GM18951 (cell line): ENCODE data around the gene TDRD6.

Experiments used
- POLR2A ChIP-seq: IDR thresholded peaks from 4 replicates; pipeline ENCODE4 v1.6.1; 2011; ENCODE audit warnings: mild to moderate bottlenecking; ENCODE audit not compliant: insufficient read length, insufficient read depth; ENCODE audit errors: extremely low read depth
- in situ Hi-C: fragments of 300-500 bp; cut with MboI; formaldehyde crosslinking; loops from one replicate; pipeline ENCODE4 v1.12.0; 2022; ENCODE audit warnings: low sequenced_read_pairs, mixed read lengths, inconsistent platforms; ENCODE audit not compliant: unreplicated experiment

Gene TDRD6

DNA sequence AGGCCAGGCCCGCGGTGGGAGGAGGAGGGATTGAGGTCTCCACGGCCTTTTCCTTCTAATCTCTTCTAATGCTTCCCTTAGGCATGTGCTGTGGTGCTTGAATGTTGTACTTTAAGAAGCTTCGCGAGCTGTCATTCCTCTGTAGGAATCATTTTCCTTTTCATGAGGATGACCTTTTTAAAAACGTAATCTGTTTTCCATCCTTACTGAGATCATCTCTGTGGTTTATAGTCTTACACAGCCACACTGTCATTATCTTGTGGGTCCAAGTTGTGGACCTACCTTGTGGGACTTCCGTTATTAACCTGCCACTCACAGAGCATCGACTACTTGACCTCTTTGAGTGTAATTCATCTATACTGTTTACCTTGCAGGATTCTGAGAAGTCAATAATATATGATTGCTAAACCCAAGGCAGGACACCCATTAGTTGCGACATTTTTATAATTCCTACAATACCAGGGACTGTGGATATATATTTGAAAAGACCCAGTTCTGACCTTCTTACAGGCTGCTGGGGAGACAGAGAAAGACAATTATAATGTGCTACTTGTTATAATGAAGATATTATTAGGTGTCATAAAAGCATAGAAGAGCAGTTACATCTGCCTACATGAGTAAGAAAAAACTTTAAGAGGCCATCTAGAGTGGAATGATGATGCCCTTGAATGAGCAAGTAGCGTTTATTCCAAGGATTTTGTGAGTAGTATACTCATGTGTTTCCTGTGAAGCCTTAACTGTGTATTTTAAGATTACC, 34.1 kb upstream of the TDRD6 start:
- TF ChIP-seq POLR2A: no peak
- in situ Hi-C loops: no loop called here

DNA sequence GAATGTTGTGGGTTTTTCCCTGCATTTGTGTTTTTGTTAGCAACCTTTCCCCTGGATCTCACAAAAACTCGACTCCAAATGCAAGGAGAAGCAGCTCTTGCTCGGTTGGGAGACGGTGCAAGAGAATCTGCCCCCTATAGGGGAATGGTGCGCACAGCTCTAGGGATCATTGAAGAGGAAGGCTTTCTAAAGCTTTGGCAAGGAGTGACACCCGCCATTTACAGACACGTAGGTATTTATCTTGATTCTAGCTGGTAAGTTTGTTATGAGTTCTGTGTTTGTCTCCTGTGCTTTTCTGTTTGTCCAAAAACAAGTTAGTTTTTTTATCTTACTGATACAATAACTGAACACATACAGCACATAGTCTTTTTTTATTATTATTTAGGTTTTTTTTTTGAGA, 31.9 kb upstream of the TDRD6 start:
- no peak for TF ChIP-seq POLR2A
- in situ Hi-C loops: no loop called here

DNA sequence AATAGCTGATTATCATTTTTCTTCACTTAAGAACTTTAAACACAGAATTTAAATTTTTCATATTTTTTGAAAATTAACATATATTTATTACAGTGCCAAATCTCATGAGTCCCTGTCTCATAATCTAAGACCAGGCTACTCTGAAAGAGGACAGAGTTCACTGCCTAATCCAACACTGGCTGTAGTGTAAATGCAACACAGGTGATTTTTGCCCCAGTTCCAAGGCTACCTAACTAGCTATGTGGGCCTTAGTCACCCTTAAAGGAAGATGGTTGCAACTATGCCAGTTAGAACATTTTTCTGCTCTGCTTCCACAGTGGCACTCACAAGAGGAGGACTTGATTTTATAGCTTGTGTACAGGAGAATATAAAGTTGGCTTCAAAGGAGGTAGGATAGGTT, 30.0 kb upstream of the TDRD6 start:
- in situ Hi-C loops: no loop called here

DNA sequence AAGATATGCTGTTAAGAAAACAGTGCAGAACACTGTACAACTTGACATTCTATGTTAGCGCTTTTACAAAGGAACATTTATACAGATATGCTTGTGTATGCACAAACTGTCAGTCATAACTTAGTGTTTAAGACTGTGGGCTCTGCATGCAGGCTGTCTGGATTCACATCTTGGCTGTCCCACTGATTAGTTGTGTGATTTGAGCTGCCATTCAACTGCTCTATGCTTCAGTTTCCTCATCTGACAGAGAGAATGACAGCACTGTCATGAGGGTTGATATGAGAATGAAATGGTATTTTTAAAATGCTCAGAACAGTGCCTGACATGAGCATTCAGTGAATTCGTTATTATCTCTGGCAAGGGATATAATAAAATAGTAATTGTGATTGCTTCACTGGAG, 26.2 kb upstream of the TDRD6 start:
- no peak for TF ChIP-seq POLR2A
- in situ Hi-C loops: no loop called here

More for the DNA sequence above, 30.0 kb upstream of the TDRD6 start:
- no peak for TF ChIP-seq POLR2A

DNA sequence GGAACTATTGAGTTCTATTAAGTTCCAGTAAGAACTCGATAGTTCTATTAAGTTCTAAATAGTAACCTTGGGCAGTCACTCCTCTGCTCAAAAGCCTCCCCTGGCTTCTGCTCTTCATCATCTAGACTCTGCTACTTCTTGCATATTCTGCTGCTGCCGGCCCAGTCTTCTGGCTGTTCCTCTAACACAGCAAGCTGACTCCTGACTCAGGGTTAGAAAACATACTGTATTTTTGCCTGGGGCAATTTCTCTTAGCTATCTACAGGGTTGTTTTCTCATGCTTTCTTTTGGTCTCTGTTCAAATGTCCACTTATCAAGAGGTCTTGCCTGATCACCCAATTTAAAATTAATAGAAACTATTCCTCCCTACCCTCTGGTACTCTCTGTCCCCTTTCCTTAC, 20.3 kb upstream of the TDRD6 start:
- no peak for TF ChIP-seq POLR2A
- in situ Hi-C loops: no loop called here

DNA sequence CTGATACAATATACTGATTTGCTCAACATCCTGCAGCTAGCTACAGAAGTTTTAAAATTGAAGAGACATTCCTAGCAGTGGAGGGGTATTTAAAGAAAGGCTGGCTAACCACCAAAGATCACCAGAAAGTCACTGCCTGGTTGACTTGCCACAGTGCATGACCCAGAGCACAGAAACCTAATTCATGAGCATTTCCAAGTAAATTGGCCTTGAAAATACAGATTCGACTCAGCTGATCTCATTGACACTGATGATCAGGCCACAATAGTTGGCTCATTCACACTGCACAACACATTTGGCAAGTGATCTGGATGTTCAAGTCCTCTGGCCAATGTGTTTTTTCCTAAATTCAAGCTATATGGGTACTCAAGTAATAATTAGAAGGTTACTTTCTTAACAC, 13.3 kb upstream of the TDRD6 start:
- TF ChIP-seq POLR2A: no peak
- in situ Hi-C loops: no loop called here

DNA sequence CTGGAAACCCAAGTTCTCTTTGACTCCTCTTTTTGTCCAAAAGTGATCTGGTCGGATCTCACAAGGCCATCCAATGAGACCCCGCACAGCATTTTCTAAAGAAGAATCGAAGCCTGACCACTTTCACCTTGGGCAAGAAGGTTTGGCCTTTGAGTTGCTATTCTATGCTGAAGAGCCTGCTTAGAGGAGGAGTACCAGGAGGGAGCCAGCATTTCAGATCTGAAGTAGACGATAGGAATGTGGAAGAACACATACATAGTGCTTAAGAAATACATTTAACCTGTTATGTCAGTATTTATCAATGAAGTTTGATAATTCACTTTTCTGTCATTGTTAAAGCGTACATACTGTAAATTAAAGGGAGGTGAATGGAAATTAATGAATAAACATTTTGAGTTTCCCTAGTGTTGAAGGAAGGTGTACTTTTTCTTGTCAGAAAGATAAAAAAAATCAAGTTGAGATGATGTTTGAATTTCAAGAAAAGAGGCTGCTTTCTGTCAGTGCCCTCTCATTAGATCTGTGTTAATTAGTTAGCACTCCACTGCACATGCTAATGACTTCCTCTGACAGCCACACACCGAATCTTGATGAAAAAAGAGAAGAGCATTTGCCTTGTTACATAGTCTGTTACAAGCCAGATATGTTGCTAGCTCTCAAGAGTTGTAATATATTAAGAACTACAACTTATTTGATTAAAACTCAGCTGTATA, 10.9 kb upstream of the TDRD6 start:
- in situ Hi-C loops: no loop called here
- no peak for TF ChIP-seq POLR2A

DNA sequence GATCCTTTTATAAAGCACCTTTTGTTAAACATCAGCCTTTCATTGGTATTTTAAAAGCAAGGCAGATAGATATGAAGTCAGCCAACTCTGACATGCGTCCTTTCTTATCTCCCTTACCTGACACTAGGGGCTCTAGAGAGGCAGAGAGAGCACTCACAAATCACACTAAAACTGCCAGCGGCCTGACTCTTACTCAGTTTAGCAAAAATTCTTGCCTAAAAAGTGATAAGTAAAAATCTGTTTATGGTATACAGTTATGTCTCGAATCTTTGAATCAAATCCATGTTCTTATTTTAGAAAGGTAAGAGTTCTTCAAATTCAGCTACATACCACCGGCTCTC, 10.4 kb upstream of the TDRD6 start:
- no peak for TF ChIP-seq POLR2A
- in situ Hi-C loops: no loop called here

DNA sequence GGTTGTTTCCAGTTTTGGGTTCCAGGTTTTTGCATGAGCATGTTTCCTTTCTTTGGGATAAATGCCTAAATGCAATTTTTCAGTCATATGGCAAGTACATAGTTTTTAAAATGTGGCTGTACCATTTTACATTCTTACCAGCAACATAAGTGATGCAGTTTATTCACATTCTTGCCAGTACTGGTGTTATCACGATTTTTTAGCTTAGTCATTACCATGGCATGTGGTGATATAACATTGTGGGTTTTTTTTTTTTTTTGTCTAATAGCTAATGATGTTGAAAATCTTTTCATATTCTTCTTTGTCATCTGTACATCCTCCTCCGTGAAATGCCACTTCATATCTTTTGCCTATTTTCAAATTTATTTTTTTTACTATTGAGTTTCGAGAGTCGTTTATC, 2.9 kb upstream of the TDRD6 start:
- in situ Hi-C loops: no loop called here
- no peak for TF ChIP-seq POLR2A

DNA sequence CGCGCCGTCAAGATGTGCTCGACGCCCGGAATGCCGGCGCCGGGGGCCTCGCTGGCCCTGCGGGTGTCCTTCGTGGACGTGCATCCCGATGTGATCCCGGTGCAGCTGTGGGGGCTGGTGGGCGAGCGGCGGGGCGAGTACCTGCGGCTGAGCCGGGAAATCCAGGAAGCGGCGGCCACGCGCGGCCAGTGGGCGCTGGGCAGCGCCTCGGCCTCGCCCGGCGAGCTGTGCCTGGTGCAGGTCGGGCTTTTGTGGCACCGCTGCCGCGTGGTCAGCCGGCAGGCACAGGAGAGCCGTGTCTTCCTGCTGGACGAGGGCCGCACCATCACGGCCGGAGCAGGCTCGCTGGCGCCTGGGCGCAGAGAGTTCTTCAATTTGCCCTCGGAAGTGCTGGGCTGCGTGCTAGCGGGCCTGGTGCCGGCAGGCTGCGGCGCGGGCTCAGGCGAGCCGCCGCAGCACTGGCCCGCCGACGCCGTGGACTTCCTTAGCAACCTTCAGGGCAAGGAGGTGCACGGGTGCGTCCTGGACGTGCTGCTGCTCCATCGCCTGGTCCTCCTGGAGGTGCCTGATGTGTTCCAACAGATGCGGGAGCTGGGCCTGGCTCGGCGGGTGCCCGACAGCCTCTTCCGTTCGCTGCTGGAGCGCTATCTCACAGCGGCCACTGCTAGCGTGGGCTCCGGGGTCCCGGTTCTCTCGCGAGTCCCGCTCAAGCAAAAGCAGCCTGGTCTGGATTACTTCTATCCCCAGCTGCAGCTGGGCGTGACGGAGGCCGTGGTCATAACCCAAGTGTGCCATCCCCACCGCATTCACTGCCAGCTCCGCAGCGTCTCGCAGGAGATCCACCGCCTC, 656 bp downstream of the TDRD6 start:
- in situ Hi-C loops: no loop called here
- no peak for TF ChIP-seq POLR2A

DNA sequence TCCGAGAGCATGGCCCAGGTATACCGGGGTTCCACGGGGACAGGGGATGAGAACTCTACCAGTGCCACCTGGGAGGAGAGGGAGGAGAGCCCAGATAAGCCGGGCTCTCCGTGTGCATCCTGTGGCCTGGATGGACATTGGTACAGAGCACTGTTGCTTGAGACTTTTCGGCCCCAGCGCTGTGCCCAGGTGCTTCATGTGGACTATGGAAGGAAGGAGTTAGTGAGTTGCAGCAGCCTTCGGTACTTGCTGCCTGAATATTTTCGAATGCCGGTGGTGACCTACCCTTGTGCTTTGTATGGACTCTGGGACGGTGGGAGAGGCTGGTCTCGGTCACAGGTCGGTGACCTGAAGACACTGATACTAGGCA, 1.3 kb downstream of the TDRD6 start:
- no peak for TF ChIP-seq POLR2A
- in situ Hi-C loops: no loop called here

DNA sequence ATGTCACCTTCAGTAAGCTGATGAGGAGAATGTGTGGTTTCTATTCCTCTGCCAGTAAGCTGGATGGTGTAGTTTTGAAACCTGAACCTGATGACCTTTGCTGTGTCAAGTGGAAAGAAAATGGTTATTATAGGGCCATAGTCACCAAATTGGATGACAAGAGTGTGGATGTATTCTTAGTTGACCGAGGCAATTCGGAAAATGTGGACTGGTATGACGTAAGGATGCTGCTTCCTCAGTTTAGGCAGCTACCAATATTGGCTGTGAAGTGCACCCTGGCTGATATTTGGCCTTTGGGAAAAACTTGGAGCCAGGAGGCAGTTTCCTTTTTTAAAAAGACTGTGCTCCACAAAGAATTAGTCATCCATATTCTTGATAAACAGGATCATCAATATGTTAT, 2.0 kb downstream of the TDRD6 start:
- TF ChIP-seq POLR2A: no peak
- in situ Hi-C loops: no loop called here

DNA sequence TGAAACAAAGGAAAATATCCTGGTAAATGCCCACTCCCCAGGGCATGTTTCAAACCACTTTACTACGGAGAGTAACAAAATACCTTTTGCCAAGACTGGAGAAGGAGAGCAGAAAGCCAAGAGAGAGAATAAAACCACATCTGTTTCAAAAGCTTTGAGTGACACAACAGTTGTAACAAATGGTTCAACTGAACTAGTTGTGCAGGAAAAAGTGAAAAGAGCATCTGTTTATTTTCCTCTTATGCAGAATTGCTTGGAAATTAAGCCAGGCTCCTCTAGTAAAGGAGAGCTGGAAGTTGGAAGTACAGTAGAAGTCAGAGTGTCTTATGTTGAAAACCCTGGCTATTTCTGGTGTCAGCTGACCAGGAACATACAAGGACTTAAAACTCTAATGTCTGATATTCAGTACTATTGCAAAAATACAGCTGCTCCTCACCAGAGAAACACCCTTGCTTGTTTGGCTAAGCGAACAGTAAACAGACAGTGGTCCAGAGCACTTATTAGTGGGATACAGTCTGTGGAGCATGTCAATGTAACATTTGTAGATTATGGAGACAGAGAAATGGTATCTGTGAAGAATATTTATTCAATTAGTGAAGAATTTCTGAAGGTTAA, 2.6 kb downstream of the TDRD6 start:
- in situ Hi-C loops: no loop called here
- TF ChIP-seq POLR2A: no peak
